HG03039 (cell line): ENCODE results near the gene LGSN.
"Not testable (repeated sequence)": the region's sequence is repeated elsewhere in the genome, so short reads cannot be mapped to it uniquely, and the experiment has no call there.

Source experiments
- ATAC-seq: cut with Tn5 transposase; IDR thresholded peaks from one replicate; pipeline ENCODE4 v1.9.1; 2021; ENCODE audit warnings: mild to moderate bottlenecking, moderate library complexity; ENCODE audit not compliant: unreplicated experiment

Gene LGSN

DNA sequence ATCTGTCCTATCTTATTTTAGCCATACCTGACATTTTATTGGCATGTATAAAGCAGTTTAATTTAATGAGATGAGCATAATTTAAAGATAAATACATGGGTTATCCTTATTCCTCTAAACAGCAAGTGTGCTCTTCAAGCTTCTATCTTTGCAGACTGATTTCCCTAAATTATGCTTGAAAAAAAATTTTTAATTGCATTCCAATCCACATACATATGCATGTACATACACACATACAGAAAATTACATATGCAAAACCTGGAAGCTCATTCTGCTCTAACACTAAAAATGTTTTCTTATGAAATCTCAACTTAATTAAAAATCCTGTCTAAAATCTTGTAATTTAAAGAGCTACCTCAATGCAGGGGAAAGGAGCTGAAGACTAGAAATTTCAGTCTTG, 73.2 kb downstream of the LGSN start:
- ATAC-seq, result no peak

DNA sequence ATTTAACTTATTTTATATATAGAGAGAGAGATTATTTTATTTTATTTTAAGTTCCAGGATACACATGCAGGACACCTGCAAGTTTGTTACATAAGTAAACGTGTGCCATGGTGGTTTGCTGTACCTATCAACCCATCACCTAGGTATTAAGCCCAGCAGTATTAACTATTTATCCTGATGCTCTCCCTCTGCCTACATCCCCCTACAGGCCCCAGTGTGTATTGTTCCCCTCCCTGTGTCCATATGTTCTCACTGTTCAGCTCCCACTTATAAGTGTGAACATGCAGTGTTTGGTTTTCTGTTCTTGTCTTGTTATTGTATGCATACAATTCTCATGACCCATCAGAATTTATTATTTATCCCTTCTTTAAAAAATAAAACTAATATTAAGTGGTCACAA, 73.9 kb downstream of the LGSN start:
- ATAC-seq, result no peak

DNA sequence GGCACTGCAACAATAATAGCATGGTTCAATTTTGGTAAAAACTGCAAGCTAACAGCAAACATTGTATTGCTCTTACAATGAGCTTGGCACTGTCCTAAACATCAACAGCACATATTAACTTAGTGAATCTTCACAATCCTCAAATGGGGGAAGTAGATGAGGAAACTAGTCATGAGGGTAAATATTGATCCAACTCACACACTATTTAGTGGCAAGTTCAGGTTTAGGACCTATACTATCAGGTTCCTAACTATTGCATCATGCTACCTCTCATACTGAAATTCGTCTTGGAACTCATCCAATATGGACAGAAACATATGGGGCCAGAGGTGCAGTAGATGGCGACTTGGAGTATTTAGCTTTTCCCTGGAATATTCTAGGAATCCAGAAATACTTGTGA, 74.4 kb downstream of the LGSN start:
- no peak for ATAC-seq

DNA sequence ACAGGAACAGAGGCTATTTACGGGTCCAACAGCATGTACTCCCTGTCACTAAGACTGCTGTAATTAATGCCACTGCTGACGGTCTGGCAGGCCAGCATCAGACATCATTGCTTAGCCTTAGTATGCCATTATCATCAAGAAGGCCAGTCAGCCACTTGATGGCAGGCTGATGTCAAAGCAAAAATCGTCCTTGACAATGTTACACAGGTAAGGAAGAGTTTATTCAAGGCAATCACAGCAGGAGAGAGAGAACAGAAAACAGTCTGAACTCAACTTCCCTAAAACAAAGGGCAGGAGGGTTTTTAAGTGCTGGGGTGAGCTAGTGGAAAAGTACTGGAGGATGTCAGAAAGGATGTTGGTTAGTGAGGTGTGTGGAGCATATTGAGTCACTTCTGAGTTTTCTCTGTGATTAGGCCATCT, 83.4 kb downstream of the LGSN start:
- ATAC-seq, result no peak

GRCh38 chr6:63230511-63230910, 89.3 kb downstream of the LGSN start:
- ATAC-seq, result not testable (repeated sequence)

DNA sequence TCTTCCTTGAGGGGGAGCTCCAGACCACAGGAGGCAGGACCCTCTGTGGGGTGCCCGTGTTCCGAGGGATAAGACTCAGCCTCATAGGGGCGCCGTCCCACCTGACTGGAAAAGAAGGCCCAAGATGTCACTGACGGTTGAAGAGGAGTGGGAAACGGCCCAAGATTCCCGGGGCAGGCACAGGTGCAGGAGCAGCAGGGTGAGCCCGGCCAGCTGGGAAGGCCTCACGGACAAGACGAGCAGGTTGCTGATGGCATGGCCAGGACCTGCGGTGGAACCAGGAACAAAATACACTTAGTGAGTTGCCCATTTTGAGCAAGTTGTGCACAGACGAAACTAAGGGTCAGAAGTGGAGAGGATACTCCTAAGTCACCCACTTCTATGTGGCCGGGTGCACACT, 89.8 kb downstream of the LGSN start:
- ATAC-seq, result not testable (repeated sequence)

DNA sequence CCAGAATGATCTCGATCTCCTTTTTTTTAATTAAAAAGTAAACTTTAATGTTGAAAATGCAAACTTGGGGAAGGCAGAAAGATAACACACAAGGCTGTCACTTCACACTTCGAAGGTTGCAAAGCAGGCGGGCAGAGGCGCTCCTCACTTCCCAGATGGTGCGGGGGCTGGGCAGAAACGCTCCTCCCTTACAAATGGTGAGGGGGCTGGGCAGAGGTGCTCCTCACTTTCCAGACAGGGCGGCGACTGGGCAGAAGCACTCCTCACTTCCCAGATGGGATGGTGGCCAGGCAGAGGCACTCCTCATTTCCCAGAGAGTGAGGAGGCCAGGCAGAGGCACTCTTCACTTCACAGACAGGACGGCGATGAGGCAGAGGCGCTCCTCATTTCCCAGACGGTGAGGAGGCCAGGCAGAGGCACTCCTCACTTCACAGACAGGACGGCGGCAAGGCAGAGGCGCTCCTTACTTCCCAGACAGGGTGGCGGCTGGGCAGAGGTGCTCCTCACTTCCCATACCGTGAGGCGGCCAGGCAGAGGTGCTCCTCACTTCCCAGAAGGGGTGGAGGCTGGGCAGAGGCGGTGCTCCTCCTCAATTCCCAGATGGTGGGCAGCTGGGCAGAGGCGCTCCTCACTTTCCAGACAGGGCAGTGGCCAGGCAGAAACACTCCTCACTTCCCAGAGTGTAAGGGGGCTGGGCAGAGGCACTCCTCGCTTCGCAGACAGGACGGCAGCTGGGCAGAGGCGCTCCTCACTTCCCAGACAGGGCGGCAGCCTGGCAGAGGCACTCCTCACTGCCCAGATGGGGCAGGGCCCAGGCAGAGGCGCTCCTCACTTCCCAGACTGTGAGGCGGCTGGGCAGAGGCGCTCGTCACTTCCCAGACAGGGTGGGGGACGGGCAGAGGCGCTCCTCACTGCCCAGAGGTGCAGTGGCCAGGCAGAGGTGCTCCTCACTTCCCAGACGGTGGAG, 91.6 kb downstream of the LGSN start:
- ATAC-seq, result not testable (repeated sequence)

GRCh38 chr6:63225987-63226386, 93.8 kb downstream of the LGSN start:
- ATAC-seq, result not testable (repeated sequence)
